HepG2 (cell line): ENCODE measurements around the gene XXYLT1. TPM values are rescaled to one million over a fixed set of nuclear protein-coding genes. Genes with fewer than 3 reads are reported as not detected.

Source experiments
- ETV5 ChIP-seq: IDR thresholded peaks from 2 replicates; pipeline ENCODE4 v1.6.1; 2018; ENCODE audit warnings: missing biosample characterization, missing genetic modification reagents, inconsistent platforms, borderline replicate concordance
- GZF1 ChIP-seq: sonication (generic); formaldehyde crosslinking; IDR thresholded peaks from 2 replicates; pipeline ENCODE4 v1.5.1; 2020; ENCODE audit warnings: mild to moderate bottlenecking, missing genetic modification reagents
- HOXA3 ChIP-seq: sonication (generic); formaldehyde crosslinking; IDR thresholded peaks from 2 replicates; pipeline ENCODE4 v1.5.0; 2020; ENCODE audit warnings: missing genetic modification reagents
- KAT8 ChIP-seq: IDR thresholded peaks from 2 replicates; pipeline ENCODE4 v1.6.1; 2016; ENCODE audit warnings: missing genetic modification reagents, missing compliant biosample characterization
- KMT2B ChIP-seq: IDR thresholded peaks from 2 replicates; pipeline ENCODE4 v1.6.1; 2016; ENCODE audit warnings: missing genetic modification reagents, missing compliant biosample characterization
- NCOA2 ChIP-seq: sonication (generic); formaldehyde crosslinking; IDR thresholded peaks from 2 replicates; pipeline ENCODE4 v1.8.0; 2022; ENCODE audit warnings: inconsistent platforms
- NFKB2 ChIP-seq: sonication (generic); formaldehyde crosslinking; IDR thresholded peaks from 2 replicates; pipeline ENCODE4 v1.4.0; 2020; ENCODE audit warnings: missing genetic modification reagents, borderline replicate concordance
- NR1H2 ChIP-seq: sonication (generic); formaldehyde crosslinking; IDR thresholded peaks from 2 replicates; pipeline ENCODE4 v1.8.1; 2022; ENCODE audit warnings: low read depth, missing genetic modification reagents, borderline replicate concordance
- NR2F2 ChIP-seq: IDR thresholded peaks from 2 replicates; pipeline ENCODE4 v1.6.1; 2012; ENCODE audit warnings: low read depth, inconsistent platforms, borderline replicate concordance
- PCBP2 ChIP-seq: fragments of 200-400 bp; formaldehyde crosslinking; optimal IDR thresholded peaks from 2 replicates; pipeline ENCODE3; 2018; ENCODE audit warnings: low read length, low read depth; ENCODE audit not compliant: poor library complexity, severe bottlenecking
- SATB2 ChIP-seq: sonication (generic); formaldehyde crosslinking; IDR thresholded peaks from 2 replicates; pipeline ENCODE4 v1.5.0; 2020; ENCODE audit warnings: missing genetic modification reagents
- SIX4 ChIP-seq: sonication (generic); formaldehyde crosslinking; IDR thresholded peaks from 2 replicates; pipeline ENCODE4 v1.4.0; 2020; ENCODE audit warnings: missing genetic modification reagents
- STAG1 ChIP-seq: sonication (generic); formaldehyde crosslinking; IDR thresholded peaks from 2 replicates; pipeline ENCODE4 v1.4.0; 2020; ENCODE audit warnings: missing genetic modification reagents
- ZKSCAN5 ChIP-seq: sonication (generic); formaldehyde crosslinking; IDR thresholded peaks from 2 replicates; pipeline ENCODE4 v1.5.1; 2020; ENCODE audit warnings: mild to moderate bottlenecking, missing genetic modification reagents
- ZNF138 ChIP-seq: sonication (generic); formaldehyde crosslinking; IDR thresholded peaks from 2 replicates; pipeline ENCODE4 v1.5.0; 2020; ENCODE audit warnings: mild to moderate bottlenecking, low read depth, missing genetic modification reagents
- ZNF205 ChIP-seq: IDR thresholded peaks from 2 replicates; pipeline ENCODE4 v1.6.1; 2018; ENCODE audit warnings: missing biosample characterization, missing genetic modification reagents
- ZNF343 ChIP-seq: sonication (generic); formaldehyde crosslinking; IDR thresholded peaks from 2 replicates; pipeline ENCODE4 v1.4.0; 2020; ENCODE audit warnings: mild to moderate bottlenecking, missing genetic modification reagents
- ZNF430 ChIP-seq: sonication (generic); formaldehyde crosslinking; IDR thresholded peaks from 2 replicates; pipeline ENCODE4 v1.9.0; 2021; ENCODE audit warnings: mild to moderate bottlenecking, missing genetic modification reagents
- ZNF572 ChIP-seq: sonication (generic); formaldehyde crosslinking; IDR thresholded peaks from 2 replicates; pipeline ENCODE4 v1.5.1; 2020; ENCODE audit warnings: mild to moderate bottlenecking, missing genetic modification reagents
- ZNF629 ChIP-seq: sonication (generic); formaldehyde crosslinking; conservative IDR thresholded peaks from 2 replicates; pipeline ENCODE4 v1.5.0; 2020; ENCODE audit warnings: missing genetic modification reagents
- polyA plus RNA-seq, 8 experiments: library from polyadenylated mRNA; depleted of rRNA in 3 of 8; stranded (reverse) in 7 of 8; unstranded in 1 of 8; fragments of >200 nt; fragmentation: Illumina TruSeq in 4 of 8; extraction: Trizol in 4 of 8; gene quantifications; 2 replicates each; pipeline versions ENCODE4 v1.2.1 to v1.2.3, GENCODE V29; 2011 to 2016; ENCODE audit warnings: low read depth in 4 of 8, missing spikeins in 1 of 8, mixed read lengths in 1 of 8; ENCODE audit not compliant: insufficient read depth in 1 of 8
- total RNA-seq, 5 experiments: library from RNA; depleted of rRNA; stranded (reverse); fragments of >200 nt; fragmentation: Illumina TruSeq; extraction: Trizol; gene quantifications; 2 replicates each; pipeline ENCODE4 v1.2.3, GENCODE V29; 2016; ENCODE audit warnings: low read depth in 1 of 5
- TF ChIP-seq, protein P1 (sequence below): sonication (generic); formaldehyde crosslinking; IDR thresholded peaks from 2 replicates; pipeline ENCODE4 v1.4.0; 2020; ENCODE audit warnings: missing genetic modification reagents, low read depth, mild to moderate bottlenecking, borderline replicate concordance
- TF ChIP-seq, protein P2 (sequence below): sonication (generic); formaldehyde crosslinking; IDR thresholded peaks from 2 replicates; pipeline ENCODE4 v1.4.0; 2020; ENCODE audit warnings: missing genetic modification reagents
- TF ChIP-seq, protein P3 (sequence below): sonication (generic); formaldehyde crosslinking; IDR thresholded peaks from 2 replicates; pipeline ENCODE4 v1.4.0; 2020; ENCODE audit warnings: low read depth, missing genetic modification reagents

The XXYLT1 gene
- total and polyA plus RNA-seq, 2 of the 13 experiments (the other 11 are each of a cell fraction or from before 2014, with no cell fraction given): 17.7 to 19.0 TPM

DNA sequence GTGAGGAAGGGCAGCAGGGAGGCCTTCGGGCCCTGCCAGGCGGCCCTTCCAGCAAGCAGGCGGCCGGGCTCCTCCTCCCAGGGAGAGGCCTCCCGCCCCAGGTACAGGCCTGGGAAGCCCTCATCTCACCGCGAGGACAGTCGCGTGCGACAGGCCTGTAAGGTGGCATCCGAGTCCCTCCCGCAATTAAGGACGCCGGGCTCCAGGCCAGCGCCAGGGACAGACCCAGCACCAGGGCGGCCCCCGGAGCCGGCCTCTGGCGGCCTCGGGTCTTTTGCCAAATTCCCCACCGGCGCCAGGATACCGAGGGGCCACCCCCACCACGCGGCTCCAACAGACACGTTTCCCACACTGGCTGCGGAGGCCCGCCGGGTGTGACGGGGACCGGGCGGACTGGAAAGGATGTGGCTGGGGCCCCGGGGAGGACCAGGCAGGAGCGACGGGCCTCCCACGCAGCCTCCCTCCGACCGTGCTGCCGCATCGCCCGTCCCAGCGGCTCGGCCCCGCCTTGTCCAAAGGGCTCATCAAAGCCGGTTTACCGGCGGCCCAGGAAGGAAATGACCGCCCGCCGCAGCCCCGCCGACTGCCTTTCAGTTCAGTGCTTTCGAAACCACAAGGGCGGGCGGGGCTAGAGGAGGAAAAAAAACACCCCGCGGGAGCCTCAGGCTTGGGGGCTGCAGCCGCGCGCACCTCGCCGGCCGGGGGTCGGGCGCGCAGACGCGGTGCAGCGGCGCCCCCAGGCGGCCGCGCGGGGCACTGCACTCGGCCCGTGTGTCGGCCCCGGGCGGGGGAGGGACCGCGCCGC lies 11.3 kb downstream of the XXYLT1 start (continued):
- TF ChIP-seq, protein P1, sequence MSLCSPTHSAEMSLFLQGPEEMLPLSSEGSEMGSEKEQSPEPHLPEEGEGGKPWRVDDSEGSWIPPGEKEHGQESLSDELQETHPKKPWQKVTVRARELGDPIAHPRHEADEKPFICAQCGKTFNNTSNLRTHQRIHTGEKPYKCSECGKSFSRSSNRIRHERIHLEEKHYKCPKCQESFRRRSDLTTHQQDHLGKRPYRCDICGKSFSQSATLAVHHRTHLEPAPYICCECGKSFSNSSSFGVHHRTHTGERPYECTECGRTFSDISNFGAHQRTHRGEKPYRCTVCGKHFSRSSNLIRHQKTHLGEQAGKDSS (CRISPR knock-in tag): no peak
- TF ChIP-seq KMT2B: peak; percentile 74
- TF ChIP-seq ZNF572 (CRISPR knock-in tag): no peak
- 0 out of 2 replicates have a peak, but pooled peaks have one; percentile 26 for TF ChIP-seq SIX4 (CRISPR knock-in tag)
- TF ChIP-seq ZKSCAN5 (CRISPR knock-in tag): peak; percentile 47; the same call in 1 of the 2 replicates
- peak; percentile 64; the same call in 1 of the 2 replicates for TF ChIP-seq ZNF343 (CRISPR knock-in tag)
- peak; percentile 80; the same call in 1 of the 2 replicates for TF ChIP-seq SATB2 (CRISPR knock-in tag)
- peak; percentile 82 for TF ChIP-seq GZF1 (CRISPR knock-in tag)
- 0 out of 2 replicates have a peak, but pooled peaks have one; percentile 27 for TF ChIP-seq NR2F2
- TF ChIP-seq, protein P2, sequence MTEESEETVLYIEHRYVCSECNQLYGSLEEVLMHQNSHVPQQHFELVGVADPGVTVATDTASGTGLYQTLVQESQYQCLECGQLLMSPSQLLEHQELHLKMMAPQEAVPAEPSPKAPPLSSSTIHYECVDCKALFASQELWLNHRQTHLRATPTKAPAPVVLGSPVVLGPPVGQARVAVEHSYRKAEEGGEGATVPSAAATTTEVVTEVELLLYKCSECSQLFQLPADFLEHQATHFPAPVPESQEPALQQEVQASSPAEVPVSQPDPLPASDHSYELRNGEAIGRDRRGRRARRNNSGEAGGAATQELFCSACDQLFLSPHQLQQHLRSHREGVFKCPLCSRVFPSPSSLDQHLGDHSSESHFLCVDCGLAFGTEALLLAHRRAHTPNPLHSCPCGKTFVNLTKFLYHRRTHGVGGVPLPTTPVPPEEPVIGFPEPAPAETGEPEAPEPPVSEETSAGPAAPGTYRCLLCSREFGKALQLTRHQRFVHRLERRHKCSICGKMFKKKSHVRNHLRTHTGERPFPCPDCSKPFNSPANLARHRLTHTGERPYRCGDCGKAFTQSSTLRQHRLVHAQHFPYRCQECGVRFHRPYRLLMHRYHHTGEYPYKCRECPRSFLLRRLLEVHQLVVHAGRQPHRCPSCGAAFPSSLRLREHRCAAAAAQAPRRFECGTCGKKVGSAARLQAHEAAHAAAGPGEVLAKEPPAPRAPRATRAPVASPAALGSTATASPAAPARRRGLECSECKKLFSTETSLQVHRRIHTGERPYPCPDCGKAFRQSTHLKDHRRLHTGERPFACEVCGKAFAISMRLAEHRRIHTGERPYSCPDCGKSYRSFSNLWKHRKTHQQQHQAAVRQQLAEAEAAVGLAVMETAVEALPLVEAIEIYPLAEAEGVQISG (CRISPR knock-in tag): peak; percentile 50; the same call in 1 of the 2 replicates
- peak; percentile 6; the same call in 1 of the 2 replicates for TF ChIP-seq HOXA3 (CRISPR knock-in tag)
- peak; percentile 86 for TF ChIP-seq ZNF430
- peak; percentile 92 for TF ChIP-seq ETV5 (CRISPR knock-in tag)
- no peak for TF ChIP-seq NR1H2 (CRISPR knock-in tag)
- TF ChIP-seq NFKB2 (CRISPR knock-in tag): peak; percentile 85
- no peak for TF ChIP-seq PCBP2
- TF ChIP-seq ZNF629 (CRISPR knock-in tag): peak; percentile 7; the same call in 1 of the 2 replicates
- TF ChIP-seq KAT8 (CRISPR knock-in tag): peak; percentile 83
- peak; percentile 72 for TF ChIP-seq STAG1 (CRISPR knock-in tag)
- TF ChIP-seq, protein P3, sequence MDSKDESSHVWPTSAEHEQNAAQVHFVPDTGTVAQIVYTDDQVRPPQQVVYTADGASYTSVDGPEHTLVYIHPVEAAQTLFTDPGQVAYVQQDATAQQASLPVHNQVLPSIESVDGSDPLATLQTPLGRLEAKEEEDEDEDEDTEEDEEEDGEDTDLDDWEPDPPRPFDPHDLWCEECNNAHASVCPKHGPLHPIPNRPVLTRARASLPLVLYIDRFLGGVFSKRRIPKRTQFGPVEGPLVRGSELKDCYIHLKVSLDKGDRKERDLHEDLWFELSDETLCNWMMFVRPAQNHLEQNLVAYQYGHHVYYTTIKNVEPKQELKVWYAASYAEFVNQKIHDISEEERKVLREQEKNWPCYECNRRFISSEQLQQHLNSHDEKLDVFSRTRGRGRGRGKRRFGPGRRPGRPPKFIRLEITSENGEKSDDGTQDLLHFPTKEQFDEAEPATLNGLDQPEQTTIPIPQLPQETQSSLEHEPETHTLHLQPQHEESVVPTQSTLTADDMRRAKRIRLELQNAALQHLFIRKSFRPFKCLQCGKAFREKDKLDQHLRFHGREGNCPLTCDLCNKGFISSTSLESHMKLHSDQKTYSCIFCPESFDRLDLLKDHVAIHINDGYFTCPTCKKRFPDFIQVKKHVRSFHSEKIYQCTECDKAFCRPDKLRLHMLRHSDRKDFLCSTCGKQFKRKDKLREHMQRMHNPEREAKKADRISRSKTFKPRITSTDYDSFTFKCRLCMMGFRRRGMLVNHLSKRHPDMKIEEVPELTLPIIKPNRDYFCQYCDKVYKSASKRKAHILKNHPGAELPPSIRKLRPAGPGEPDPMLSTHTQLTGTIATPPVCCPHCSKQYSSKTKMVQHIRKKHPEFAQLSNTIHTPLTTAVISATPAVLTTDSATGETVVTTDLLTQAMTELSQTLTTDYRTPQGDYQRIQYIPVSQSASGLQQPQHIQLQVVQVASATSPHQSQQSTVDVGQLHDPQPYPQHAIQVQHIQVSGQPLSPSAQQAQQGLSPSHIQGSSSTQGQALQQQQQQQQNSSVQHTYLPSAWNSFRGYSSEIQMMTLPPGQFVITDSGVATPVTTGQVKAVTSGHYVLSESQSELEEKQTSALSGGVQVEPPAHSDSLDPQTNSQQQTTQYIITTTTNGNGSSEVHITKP (CRISPR knock-in tag): peak; percentile 88
- TF ChIP-seq ZNF205 (CRISPR knock-in tag): no peak
- TF ChIP-seq NCOA2 (CRISPR knock-in tag): peak; percentile 76
- TF ChIP-seq ZNF138 (CRISPR knock-in tag): no peak; the same call in 1 of the 2 replicates
